ENCODE results near the gene RTRAF. TPM values are rescaled to one million over a fixed set of nuclear protein-coding genes. Genes with fewer than 3 reads are reported as not detected.

Gene RTRAF
- total RNA-seq, 1 donor from 2014 or later: 119 TPM

DNA sequence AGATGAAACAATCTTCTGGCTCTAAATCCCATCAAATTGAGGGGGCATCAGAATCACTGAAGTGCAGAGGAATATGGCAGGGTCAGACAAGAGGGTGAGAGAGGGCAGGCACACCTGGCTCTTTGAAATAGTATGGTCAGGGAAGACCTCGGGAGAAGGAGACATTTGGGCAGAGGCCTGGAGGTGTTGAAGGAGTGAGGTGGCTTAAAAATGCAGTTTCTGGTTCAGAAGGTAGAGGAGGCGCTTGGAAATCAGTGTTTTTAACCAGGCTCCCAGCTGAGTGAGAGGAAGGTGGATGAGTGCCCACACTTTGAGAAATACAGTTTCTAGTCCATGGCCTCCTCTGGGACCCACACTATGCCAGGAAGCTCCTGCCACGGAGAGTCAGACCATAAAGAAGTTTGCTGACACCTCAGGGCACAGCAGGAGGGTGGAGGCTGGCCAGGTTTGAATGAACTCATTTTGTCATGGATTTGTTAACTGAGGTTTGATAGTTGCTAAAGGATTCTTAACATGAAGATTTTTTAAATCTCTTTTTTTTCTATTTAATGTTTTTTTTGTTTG lies 59.4 kb downstream of the RTRAF start:
- Histone ChIP-seq H3K4me3 (ENCODE audit: low read depth, low read length) (no peak overlapping the region), H3K36me3 (ENCODE audit: control insufficient read depth, insufficient read depth, low read length) (no peaks in the 10 kb centered on the region), H3K27me3 (ENCODE audit: control insufficient read depth, insufficient read depth, low read length) (no peaks in the 10 kb centered on the region)
- TF ChIP-seq, protein P1, sequence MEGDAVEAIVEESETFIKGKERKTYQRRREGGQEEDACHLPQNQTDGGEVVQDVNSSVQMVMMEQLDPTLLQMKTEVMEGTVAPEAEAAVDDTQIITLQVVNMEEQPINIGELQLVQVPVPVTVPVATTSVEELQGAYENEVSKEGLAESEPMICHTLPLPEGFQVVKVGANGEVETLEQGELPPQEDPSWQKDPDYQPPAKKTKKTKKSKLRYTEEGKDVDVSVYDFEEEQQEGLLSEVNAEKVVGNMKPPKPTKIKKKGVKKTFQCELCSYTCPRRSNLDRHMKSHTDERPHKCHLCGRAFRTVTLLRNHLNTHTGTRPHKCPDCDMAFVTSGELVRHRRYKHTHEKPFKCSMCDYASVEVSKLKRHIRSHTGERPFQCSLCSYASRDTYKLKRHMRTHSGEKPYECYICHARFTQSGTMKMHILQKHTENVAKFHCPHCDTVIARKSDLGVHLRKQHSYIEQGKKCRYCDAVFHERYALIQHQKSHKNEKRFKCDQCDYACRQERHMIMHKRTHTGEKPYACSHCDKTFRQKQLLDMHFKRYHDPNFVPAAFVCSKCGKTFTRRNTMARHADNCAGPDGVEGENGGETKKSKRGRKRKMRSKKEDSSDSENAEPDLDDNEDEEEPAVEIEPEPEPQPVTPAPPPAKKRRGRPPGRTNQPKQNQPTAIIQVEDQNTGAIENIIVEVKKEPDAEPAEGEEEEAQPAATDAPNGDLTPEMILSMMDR (IDR thresholded peaks at IDR 0.05; ENCODE audit: insufficient read depth, low read length, poor library complexity, severe bottlenecking): no peak
- DNase-seq (ENCODE audit: low read depth): no peak

- DNase-seq (ENCODE audit: low read depth): no peak
- H3K36me3 ChIP-seq (ENCODE audit: control insufficient read depth, insufficient read depth, low read length): no peaks in the 10 kb centered on the region
- H3K4me3 ChIP-seq (ENCODE audit: low read depth, low read length): no peak overlapping the region
- TF ChIP-seq, protein P1 (IDR thresholded peaks at IDR 0.05; ENCODE audit: insufficient read depth, low read length, poor library complexity, severe bottlenecking): no peak
- H3K27me3 ChIP-seq (ENCODE audit: control insufficient read depth, insufficient read depth, low read length): no peaks in the 10 kb centered on the region
Measured at GRCh38 chr14:52049271-52049670, 59.9 kb downstream of the RTRAF start.

GRCh38 chr14:52049721-52050588 lies 60.6 kb downstream of the RTRAF start:
- Histone ChIP-seq H3K27me3 (ENCODE audit: control insufficient read depth, insufficient read depth, low read length) (no peaks in the 10 kb centered on the region), H3K4me3 (ENCODE audit: low read depth, low read length) (no peak overlapping the region), H3K36me3 (ENCODE audit: control insufficient read depth, insufficient read depth, low read length) (no peaks in the 10 kb centered on the region)
- TF ChIP-seq, protein P1 (IDR thresholded peaks at IDR 0.05; ENCODE audit: insufficient read depth, low read length, poor library complexity, severe bottlenecking): no peak
- DNase-seq (ENCODE audit: low read depth): no peak

DNA sequence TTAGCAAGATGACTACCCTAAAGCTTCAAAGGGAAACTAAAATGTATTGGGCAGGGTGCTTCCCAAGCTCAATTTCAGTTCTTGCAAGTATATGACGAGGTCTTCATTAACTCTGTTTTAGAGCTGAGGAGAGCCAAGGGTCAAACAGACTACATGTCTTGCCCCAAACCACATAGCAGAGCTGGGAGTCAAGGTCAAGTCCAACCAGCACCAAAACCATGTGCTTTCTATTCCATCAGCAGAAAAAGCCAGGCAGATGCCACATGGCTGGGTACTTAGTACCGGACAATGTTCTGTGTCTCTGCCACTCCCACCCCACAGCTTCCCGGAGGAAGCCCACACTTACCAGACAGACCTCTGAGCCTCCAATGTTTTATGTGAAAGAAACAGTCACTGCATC lies 61.9 kb downstream of the RTRAF start:
- H3K27me3 ChIP-seq (ENCODE audit: control insufficient read depth, insufficient read depth, low read length): no peaks in the 10 kb centered on the region
- TF ChIP-seq, protein P1 (IDR thresholded peaks at IDR 0.05; ENCODE audit: insufficient read depth, low read length, poor library complexity, severe bottlenecking): no peak
- H3K36me3 ChIP-seq (ENCODE audit: control insufficient read depth, insufficient read depth, low read length): no peaks in the 10 kb centered on the region
- DNase-seq (ENCODE audit: low read depth): no peak
- H3K4me3 ChIP-seq (ENCODE audit: low read depth, low read length): no peak overlapping the region

- H3K27me3 ChIP-seq (ENCODE audit: control insufficient read depth, insufficient read depth, low read length): no peaks in the 10 kb centered on the region
- DNase-seq (ENCODE audit: low read depth): no peak
- TF ChIP-seq, protein P1 (IDR thresholded peaks at IDR 0.05; ENCODE audit: insufficient read depth, low read length, poor library complexity, severe bottlenecking): no peak
- no peak overlapping the region for H3K4me3 ChIP-seq (ENCODE audit: low read depth, low read length)
- no peaks in the 10 kb centered on the region for H3K36me3 ChIP-seq (ENCODE audit: control insufficient read depth, insufficient read depth, low read length)
Measured at GRCh38 chr14:52051871-52052270, 62.5 kb downstream of the RTRAF start.

Data from kidney epithelial cell (primary cell).